Breast epithelium (tissue), 4 donors: Measurements from ENCODE around the gene ACAT2. TPM values are rescaled to one million over a fixed set of nuclear protein-coding genes. Genes with fewer than 3 reads are reported as not detected.

ENCODE experiments used
- DNase-seq, 2 donors: peaks; one replicate each; pipeline ENCODE4 v3.0.0-alpha.2; 2019; ENCODE audit warnings: low spot score in 2 of 2
- H3K27ac ChIP-seq, 2 donors: fragments of 200-600 bp; sonication (generic) in 1 of 2; one replicate each; pipeline ENCODE4 v1.5.1; 2016 to 2019; ENCODE audit warnings: mild to moderate bottlenecking in 1 of 2
- H3K27me3 ChIP-seq, 2 donors: fragments of 200-600 bp; sonication (generic) in 1 of 2; one replicate each; pipeline versions ENCODE4 v1.5.1 to v1.6.0; 2017 to 2019; ENCODE audit warnings: control low read depth in 1 of 2, mild to moderate bottlenecking in 1 of 2
- H3K36me3 ChIP-seq: fragments of 200-600 bp; one replicate; pipeline ENCODE4 v1.5.1; 2019
- H3K4me1 ChIP-seq, 2 donors: fragments of 200-600 bp; sonication (generic); one replicate each; pipeline ENCODE4 v1.5.1; 2016 to 2019; ENCODE audit warnings: control low read depth in 1 of 2
- H3K4me3 ChIP-seq, 3 donors: fragments of 200-600 bp; sonication (generic); 1 replicate in 2 of 3; 2 replicates in 1 of 3; pipeline ENCODE4 v1.5.1; 2016 to 2019; ENCODE audit warnings: mild to moderate bottlenecking in 3 of 3, moderate library complexity in 2 of 3
- H3K9me3 ChIP-seq, 2 donors: fragments of 200-600 bp; sonication (generic) in 1 of 2; one replicate each; pipeline ENCODE4 v1.5.1; 2016 to 2019; ENCODE audit warnings: control low read depth in 1 of 2
- POLR2A ChIP-seq: fragments of 450-650 bp; IDR thresholded peaks from one replicate; pipeline ENCODE4 v1.6.1; 2016; ENCODE audit warnings: antibody characterized with exemption, mild to moderate bottlenecking, moderate library complexity
- POLR2AphosphoS5 ChIP-seq, 3 donors: sonication (generic); formaldehyde crosslinking; IDR thresholded peaks; one replicate each; pipeline ENCODE4 v1.6.1; 2017; ENCODE audit warnings: antibody characterized with exemption in 3 of 3
- intact Hi-C: fragments of 100-400 bp; cut with DNase I; formaldehyde crosslinking; loops from one replicate; pipeline ENCODE4 v1.15.1; 2023; ENCODE audit warnings: low total_unique reads
- total RNA-seq, 3 donors: library from RNA; depleted of rRNA; stranded (reverse); fragments of >200 nt; gene quantifications; one replicate each; pipeline ENCODE4 v1.1.0, GENCODE V29; 2016
- TF ChIP-seq, protein P1 (sequence below), 3 donors: fragments of 450-650 bp; IDR thresholded peaks; one replicate each; pipeline ENCODE4 v1.5.1; 2016 to 2017; ENCODE audit warnings: antibody characterized with exemption in 3 of 3, mild to moderate bottlenecking in 3 of 3, moderate library complexity in 3 of 3

Gene ACAT2
- total RNA-seq, 3 donors from 2014 or later: 9.4 to 10.5 (median 10.1) TPM

DNA sequence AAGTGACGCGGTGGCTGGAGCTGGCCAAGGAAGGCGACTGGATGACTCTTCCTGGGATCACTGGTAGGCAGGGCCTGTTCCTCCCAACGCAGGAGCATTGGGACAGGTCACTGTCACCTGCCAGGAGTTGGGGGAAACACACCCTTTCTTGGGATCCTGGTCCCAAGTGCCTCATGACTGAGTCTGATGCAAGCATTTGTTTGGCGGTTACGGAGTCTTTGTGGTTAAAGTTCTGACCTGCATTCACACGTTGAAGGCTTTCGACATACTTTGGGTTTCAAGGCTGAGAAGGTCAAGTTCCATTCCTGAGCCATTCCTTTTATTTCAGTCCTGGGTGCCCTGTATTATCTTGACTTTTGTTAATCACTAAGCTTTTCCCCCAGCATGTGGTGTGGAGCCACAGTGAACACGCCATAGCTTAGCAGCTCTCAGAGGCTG lies 44.2 kb downstream of the ACAT2 start:
- Histone ChIP-seq H3K4me3 (no peak overlapping the region), H3K4me1 (no peaks in the 10 kb centered on the region), H3K9me3 (no peaks in the 10 kb centered on the region), H3K27ac (no peak overlapping the region), H3K27me3 (no peaks in the 10 kb centered on the region), H3K36me3 (no peaks in the 10 kb centered on the region)
- DNase-seq: no peak
- intact Hi-C loops: no loop called here
- TF ChIP-seq, protein P1, sequence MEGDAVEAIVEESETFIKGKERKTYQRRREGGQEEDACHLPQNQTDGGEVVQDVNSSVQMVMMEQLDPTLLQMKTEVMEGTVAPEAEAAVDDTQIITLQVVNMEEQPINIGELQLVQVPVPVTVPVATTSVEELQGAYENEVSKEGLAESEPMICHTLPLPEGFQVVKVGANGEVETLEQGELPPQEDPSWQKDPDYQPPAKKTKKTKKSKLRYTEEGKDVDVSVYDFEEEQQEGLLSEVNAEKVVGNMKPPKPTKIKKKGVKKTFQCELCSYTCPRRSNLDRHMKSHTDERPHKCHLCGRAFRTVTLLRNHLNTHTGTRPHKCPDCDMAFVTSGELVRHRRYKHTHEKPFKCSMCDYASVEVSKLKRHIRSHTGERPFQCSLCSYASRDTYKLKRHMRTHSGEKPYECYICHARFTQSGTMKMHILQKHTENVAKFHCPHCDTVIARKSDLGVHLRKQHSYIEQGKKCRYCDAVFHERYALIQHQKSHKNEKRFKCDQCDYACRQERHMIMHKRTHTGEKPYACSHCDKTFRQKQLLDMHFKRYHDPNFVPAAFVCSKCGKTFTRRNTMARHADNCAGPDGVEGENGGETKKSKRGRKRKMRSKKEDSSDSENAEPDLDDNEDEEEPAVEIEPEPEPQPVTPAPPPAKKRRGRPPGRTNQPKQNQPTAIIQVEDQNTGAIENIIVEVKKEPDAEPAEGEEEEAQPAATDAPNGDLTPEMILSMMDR (IDR thresholded peaks at IDR 0.05): no peak
- no peak for TF ChIP-seq POLR2A
- TF ChIP-seq POLR2AphosphoS5 (IDR thresholded peaks at IDR 0.05): no peak

DNA sequence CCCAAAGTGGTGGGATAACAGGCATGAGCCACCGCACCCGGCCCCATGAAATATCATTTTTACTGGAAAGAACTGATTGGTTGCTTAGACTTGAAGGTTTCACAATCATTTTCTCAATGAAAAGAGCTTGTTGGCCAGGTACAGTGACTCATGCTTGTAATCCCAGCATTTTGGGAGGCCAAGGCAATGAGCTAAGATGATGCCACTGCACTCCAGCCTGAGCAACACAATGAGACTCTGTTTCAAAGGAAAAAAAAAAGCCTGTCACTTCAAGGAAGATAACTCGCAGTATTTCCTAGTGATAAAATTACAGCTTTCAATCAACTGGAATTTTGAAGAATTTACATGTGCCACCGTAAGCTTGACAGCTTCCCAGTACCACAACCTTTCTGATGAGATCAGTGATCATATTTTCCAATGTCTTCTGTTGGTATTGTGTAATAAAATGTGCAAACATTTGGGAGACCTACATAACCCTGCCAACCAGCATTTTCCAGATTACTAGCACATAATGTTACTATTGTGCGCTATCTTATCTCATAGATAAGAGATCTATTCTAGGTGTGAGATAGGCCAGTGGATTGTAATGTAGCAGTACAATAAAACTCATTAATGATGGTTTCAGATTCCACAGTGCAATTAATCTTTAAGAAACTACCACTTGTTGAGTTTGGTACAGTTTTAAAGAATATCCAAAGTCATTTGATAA lies 45.5 kb downstream of the ACAT2 start:
- no peak overlapping the region for H3K27ac ChIP-seq
- DNase-seq: no peak
- TF ChIP-seq POLR2AphosphoS5 (IDR thresholded peaks at IDR 0.05) (no peak), POLR2A (no peak)
- TF ChIP-seq, protein P1 (IDR thresholded peaks at IDR 0.05): no peak
- intact Hi-C loops: no loop called here
- no peaks in the 10 kb centered on the region for H3K9me3 ChIP-seq
- H3K4me1 ChIP-seq: no peaks in the 10 kb centered on the region
- H3K36me3 ChIP-seq: no peaks in the 10 kb centered on the region
- no peak overlapping the region for H3K4me3 ChIP-seq
- H3K27me3 ChIP-seq: no peaks in the 10 kb centered on the region

DNA sequence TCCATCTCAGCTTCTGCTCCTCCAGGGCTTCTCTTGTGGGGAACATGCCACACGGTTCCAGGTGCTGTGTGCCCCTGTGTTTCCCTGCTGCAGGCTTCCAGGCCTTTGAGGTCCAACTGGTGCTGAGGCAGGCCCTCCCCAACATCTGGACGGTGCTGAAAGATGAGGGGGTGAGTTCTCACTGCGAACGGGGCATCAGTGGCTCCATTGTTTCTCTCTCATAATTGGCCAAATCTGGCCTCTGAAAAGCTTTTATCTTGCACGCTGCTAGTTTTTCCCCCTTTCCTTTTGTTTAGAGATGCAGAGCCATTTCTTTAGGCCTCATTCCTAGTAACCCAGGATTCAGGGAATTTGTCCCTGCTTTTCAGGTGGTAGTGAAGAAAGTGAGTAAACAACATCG lies 46.8 kb downstream of the ACAT2 start:
- Histone ChIP-seq H3K27ac (no peak overlapping the region), H3K4me1 (no peaks in the 10 kb centered on the region), H3K27me3 (no peaks in the 10 kb centered on the region), H3K36me3 (no peaks in the 10 kb centered on the region), H3K4me3 (no peak overlapping the region), H3K9me3 (no peaks in the 10 kb centered on the region)
- intact Hi-C loops: no loop called here
- TF ChIP-seq POLR2AphosphoS5 (IDR thresholded peaks at IDR 0.05) (no peak), POLR2A (no peak)
- TF ChIP-seq, protein P1 (IDR thresholded peaks at IDR 0.05): no peak
- no peak for DNase-seq

DNA sequence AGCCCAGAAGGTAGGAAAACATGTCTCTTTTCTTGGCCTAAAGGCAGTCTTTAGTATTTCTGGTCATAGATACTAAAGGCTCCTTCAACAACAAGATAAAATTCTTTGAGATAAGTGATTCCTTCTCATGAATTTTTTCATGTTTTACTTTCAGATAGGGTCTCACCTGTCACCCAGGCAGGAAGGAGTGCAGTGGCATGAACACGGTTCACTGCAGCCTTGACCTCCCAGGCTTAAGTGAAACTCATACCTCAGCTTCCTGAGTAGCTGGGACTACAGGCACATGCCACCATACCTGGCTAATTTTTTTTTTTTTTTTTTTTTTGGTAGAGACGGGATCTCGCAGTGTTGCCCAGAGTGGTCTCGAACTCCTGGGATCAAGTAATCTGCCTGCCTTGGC lies 47.3 kb downstream of the ACAT2 start:
- Histone ChIP-seq H3K27ac (no peak overlapping the region), H3K9me3 (no peaks in the 10 kb centered on the region), H3K4me1 (no peaks in the 10 kb centered on the region), H3K4me3 (no peak overlapping the region), H3K27me3 (no peaks in the 10 kb centered on the region), H3K36me3 (no peaks in the 10 kb centered on the region)
- intact Hi-C loops: no loop called here
- DNase-seq: no peak
- TF ChIP-seq, protein P1 (IDR thresholded peaks at IDR 0.05): no peak
- TF ChIP-seq POLR2A: no peak

DNA sequence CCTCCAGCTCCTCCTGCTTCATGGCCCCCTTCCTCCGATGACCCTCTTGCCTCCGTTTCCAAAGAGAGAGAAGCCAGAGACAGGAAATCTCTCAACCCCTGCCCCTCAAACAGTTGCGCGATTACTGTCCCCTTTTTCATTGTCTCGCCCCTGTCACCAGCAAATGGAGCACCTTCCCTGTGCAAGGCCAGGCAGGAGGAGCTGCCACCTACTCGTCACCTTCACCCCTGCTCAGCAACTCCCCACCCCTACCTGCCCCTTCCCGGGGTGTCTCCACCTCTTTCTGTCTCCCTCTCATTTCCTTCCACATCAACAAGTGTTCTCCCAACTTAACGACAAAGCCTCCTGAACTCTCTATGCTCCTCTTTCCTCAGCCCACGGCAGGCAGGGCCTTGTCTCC lies 51.9 kb downstream of the ACAT2 start:
- H3K27ac ChIP-seq: no peak overlapping the region
- no peak overlapping the region for H3K4me3 ChIP-seq
- no peaks in the 10 kb centered on the region for H3K36me3 ChIP-seq
- intact Hi-C loops: no loop called here
- no peaks in the 10 kb centered on the region for H3K27me3 ChIP-seq
- TF ChIP-seq POLR2A (no peak), POLR2AphosphoS5 (IDR thresholded peaks at IDR 0.05) (no peak)
- TF ChIP-seq, protein P1 (IDR thresholded peaks at IDR 0.05): no peak
- DNase-seq: no peak
- no peaks in the 10 kb centered on the region for H3K9me3 ChIP-seq
- no peaks in the 10 kb centered on the region for H3K4me1 ChIP-seq
